Activated naive CD4-positive, alpha-beta T cell treated with anti-CD3 and anti-CD28 coated beads, Interleukin-2, amount 50 U/mL, for 16 hours (primary cell): ENCODE data around the gene ARL6IP6.
"Not testable (repeated sequence)": the region's sequence is repeated elsewhere in the genome, so short reads cannot be mapped to it uniquely, and the experiment has no call there.

Source experiments
- DNase-seq: peaks from one replicate; pipeline ENCODE4 v3.0.0-alpha.2; 2020

The ARL6IP6 gene

GRCh38 chr2:152718076-152718908 is at the start of gene ARL6IP6:
ARL6IP6 (plus strand) TSS chr2:152718620; CDS start chr2:152718625, 5 bp downstream.
- DNase-seq: peak; percentile 95

DNA sequence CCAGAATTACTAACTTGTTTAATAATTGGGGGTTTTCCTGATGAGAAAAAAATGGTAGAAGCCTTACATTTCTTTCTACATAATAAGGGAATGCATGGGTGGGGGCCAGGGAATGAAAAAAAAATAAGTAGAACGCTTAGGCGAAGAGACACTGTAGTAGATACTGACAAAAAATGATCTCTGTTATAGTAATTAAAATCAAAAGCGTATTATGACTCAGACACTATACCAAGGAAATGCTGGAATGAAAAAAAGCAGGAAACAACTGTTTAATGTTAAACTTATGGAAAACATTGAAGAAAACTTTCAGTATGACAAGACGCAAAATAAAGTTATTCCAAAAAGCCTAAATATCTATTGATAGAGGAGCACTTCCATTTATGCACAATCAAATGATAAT is 44.1 kb upstream of the ARL6IP6 start:
- no peak for DNase-seq

- DNase-seq: no peak
These were observed 42.0 kb upstream of the ARL6IP6 start for GRCh38 chr2:152676461-152676860.

DNA sequence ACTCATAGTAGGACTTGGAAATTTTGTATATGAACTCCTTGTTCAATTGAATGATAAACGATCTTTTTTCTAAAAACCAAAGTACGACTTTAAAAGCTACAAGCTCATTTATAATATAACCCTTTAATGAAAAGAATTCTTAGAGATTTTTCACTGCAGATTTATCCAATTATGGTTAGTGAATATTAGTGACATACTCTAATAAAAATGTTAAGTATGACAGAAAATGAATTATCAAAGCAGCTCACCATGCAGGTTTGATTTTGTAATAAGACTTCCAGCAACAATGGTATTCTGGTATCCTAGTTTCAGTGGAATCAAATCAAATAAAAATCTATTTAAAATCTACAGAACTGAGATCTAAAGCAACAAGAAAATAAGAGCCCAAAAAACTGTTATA is 39.6 kb upstream of the ARL6IP6 start:
- DNase-seq: no peak

DNA sequence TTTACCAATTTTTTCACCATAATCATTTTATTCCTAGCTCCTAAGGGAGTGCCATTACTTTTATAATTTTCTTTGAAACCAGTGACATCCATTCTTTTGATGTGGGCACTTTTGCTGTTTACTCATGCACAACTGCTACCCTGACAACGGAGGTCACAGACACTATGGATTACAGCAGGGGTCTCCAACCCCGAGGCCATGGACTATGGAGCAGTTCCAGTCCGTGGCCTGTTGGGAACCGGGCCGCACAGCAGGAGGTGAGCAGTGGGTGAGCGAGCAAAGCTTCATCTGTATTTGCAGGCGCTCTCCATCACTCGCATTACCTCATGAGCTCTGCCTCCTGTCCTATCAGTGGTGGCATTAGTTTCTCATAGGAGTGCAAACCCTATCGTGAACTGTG is 35.8 kb upstream of the ARL6IP6 start:
- DNase-seq: no peak

DNA sequence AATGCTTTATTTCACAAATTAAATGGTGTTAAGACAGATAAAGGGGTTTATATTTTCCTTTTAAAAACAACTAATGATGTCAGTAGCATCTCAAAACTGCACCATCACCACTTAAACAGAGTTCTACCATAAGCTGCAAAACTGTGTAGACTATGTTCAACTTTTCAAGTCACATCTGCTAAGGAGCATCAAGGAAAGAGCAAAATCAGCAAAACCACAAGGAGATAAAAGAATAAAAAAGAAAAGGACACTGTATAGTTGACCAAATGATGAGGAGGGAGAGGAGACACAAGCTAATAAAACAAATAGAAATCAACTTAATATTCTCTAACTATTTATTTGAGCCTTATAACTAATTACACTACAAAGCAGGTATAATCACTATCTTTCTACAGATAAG is 35.0 kb upstream of the ARL6IP6 start:
- no peak for DNase-seq

- no peak for DNase-seq
These were observed 32.1 kb upstream of the ARL6IP6 start for GRCh38 chr2:152686321-152686720.

DNA sequence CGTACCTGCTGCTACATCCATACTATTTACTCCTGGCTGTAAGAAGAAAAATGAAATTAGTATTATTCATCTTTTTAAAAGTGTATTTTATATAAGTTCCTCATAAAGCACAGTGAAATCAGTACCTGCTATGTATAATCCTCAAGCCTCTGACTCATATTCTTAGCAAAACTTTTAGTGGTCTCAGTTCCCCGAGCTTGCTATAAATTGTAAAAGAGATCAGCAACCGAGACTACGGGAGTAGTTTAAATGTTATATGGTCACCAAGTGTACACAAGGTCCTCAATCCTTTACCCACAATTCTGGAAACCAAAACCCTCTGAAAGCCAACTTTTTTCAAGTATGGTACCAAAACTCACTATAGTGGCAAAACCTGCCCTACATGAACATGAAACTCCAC is 25.4 kb upstream of the ARL6IP6 start:
- DNase-seq: no peak

- DNase-seq: peak; percentile 38
These were observed 24.2 kb upstream of the ARL6IP6 start for GRCh38 chr2:152694161-152694661.

DNA sequence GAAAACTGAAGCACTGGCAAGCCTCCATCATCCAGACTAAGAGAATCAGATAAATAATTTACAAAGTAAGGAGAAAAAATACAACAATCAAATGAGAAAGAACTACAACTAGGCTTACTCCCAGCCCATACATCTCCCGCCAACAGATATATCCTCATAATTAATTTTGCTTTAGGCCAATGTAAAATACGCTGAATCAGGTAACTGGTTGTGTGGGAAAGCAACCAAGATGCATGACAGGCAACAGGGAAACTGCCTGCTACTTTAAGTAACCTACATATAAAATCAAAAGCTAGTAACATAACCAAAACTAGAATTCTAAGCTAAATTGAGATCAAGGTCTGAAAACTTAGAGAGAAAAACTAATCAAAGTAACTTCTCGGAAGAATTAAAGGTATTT is 22.7 kb upstream of the ARL6IP6 start:
- no peak for DNase-seq

DNA sequence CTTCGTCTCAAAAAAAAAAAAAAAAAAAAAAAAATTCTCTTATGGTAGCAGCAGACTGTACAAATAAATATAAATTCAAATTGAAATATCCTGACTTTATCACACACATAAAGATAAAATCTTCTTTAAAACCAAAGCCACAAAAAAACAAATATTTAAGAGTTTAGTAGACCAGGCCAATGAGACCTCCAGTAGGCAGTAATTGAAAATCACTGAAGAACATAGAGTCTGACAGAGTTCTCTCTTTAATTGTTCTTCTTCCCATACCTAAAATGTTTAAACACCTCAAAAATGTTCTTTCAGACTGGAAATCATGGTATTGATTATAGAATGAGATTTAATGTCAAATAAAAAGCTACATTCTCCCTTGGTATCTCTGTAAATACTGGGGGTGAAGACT is 21.9 kb upstream of the ARL6IP6 start:
- no peak for DNase-seq

DNA sequence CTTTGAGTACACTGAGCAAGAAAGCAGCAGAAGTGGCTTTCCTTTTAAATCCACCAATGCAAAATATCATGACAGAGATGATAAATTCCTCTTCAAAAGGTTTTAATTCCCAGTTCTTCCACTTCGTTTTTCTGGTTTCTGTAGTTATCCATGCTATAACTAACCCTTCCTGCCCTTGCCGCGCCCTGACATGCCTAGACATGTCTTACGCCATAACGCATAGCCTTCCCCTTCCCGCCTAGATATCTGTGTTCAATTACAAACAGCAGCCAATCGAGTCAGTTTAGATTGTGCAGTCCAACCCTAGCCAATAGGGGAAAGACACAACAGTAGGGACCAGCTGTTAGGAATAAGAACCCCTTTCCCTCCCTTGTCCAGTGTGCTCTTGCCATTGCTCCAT is 17.2 kb upstream of the ARL6IP6 start:
- no peak for DNase-seq

DNA sequence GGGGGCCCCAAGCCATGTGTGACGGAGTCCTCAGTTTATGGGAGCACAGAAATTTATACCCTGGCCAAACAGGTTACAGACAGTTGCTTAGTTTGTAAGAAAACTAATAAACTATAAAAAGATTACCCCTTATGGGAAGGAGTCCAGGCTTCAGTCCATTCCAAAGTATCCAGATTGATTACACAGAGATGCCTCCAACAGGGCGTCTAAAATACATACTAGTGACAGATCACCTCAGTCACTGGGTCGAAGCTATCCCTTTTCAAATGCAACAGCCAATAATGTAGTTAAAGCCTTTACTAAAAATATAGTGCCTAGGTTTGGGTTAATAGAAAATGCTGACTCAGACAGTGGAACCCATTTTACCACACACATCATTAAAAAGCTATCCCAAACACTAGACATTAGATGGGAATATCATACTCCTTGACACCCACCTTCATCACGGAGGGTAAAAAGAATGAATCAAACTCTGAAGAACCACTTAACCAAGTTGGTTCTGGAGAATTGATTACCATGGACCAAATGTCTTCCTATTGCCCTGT is 11.9 kb upstream of the ARL6IP6 start:
- no peak for DNase-seq

GRCh38 chr2:152708742-152709141 is 9.7 kb upstream of the ARL6IP6 start:
- no peak for DNase-seq

DNA sequence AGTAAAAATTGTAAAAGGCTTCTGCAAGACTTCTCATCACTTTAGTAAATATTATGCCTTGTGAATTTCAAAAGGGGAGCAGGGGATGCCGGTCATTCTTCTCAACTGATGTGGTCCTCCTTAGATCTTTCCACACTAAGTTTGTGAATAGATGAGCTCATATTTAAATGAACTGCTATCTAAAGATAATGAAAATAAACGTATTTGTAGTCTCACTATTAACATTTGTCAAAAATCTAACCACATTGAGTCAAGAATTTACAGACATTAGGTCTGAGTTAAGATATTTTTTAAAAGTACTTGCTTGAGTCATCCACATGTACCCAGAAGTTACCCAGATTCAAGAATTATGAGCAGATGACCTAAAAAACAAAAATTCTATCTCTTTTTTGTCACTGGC is 7.7 kb upstream of the ARL6IP6 start:
- no peak for DNase-seq

GRCh38 chr2:152715112-152715511 is 3.3 kb upstream of the ARL6IP6 start:
- no peak for DNase-seq

GRCh38 chr2:152715854-152716428 is 2.5 kb upstream of the ARL6IP6 start:
- DNase-seq: no peak

DNA sequence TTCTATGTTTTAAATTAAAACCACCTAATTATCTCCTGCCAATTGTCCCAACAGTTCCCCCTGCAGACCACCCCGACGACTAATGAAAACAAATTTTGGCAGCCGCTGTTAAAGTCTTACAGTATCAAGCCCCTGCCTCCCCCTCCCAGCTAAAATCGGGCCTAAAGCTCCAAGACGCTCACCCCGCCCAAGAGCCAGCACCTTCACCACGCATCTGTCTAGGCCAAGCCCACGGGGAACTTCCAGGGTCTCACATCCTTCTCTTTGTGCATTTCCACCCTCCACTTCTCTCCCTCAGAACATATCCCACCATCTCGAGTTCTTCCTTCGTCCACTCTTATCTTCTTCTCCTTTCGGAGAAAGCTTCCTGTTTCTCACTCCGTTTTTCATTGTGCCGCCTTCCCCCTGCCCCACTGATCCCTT is 1.6 kb upstream of the ARL6IP6 start:
- DNase-seq: peak; percentile 54

DNA sequence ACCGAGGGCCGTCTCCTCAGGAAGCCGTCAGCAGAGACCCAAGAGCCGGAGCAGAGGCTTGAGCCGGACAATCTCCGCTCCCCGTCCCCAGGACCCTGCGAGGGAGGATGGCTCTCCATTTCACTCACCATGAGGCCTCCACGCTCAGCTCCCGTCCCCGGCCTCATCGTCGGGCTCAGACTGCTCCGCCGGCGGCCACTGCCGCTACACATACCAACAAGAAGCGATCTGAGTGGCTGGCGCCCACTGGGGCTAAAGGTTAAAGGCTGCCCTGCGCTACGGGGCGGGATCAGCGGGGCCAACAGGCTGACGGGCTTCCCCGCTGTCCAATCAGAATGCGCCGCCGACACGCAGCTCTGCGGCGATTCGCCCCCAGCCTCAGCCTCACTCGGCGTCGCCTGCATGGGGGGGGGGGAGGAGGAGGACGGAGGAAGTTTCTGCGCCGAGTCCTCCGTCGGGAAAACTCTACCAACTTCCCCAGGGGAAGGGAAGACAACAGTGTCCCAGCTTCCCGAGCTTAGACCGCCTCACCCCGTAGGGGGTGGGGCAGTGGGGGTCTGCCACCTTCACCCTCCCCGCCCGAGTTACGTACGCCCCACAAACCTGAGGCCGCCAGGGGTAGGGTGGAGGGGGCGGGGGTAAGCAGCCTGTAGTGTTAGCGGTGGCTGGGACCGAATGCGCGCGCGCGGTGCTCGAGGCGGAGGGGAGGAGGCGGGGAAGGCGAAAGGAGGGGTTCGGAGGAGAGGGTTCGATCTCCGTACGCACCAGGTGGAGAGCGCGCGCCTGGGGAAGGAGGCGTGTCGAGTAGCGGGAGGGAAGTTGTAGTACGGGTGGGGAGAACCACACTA is 968 bp upstream of the ARL6IP6 start, which contains the start of gene PRPF40A:
TSS of gene PRPF40A (minus strand) at position 234 of the 848 bp plus-strand sequence. CDS start at position 212, 22 bp downstream.
- DNase-seq: peak; percentile 99

GRCh38 chr2:152718909-152719645 is 657 bp downstream of the ARL6IP6 start:
- DNase-seq: no peak

DNA sequence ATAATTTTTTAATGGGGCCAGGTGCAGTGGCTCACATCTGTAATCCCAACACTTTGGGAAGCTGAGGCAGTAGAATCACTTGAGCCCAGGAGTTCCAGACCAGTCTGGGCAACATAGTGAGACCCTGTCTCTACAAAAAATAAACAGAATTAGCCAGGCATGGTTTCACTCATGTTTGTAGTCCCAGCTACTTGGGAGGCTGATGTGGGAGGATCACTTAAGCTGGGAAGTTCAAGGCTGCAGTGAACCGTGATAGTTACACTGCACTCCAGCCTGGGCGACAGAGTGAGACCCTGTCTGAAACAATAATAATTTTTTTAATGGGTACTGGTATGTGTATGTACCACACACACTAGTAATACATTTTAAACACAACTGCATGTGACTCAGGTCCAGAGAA is 2.4 kb downstream of the ARL6IP6 start:
- DNase-seq: no peak

GRCh38 chr2:152722639-152723038 is 4.2 kb downstream of the ARL6IP6 start:
- not testable (repeated sequence) for DNase-seq
